Activated T-cell treated with anti-CD3 and anti-CD28 coated beads, Interleukin-2, amount 50 U/mL, for 48 hours (primary cell): ENCODE results near the gene ADAP1.
"Not testable (repeated sequence)": the region's sequence is repeated elsewhere in the genome, so short reads cannot be mapped to it uniquely, and the experiment has no call there.

Experiments used
- DNase-seq, 2 experiments: peaks; one replicate each; pipeline ENCODE4 v3.0.0-alpha.2; 2020

The ADAP1 gene

GRCh38 chr7:875476-876076 lies 78.9 kb downstream of the ADAP1 start:
- no peak for DNase-seq

GRCh38 chr7:875051-875450 lies 79.4 kb downstream of the ADAP1 start:
- DNase-seq = no peak

- DNase-seq = no peak
Observed at GRCh38 chr7:874031-874749, 80.3 kb downstream of the ADAP1 start.

GRCh38 chr7:873367-874002 lies 81.0 kb downstream of the ADAP1 start:
- DNase-seq = peak; percentile 76 to 81

- not testable (repeated sequence) for DNase-seq
Observed at GRCh38 chr7:872685-873084, 81.8 kb downstream of the ADAP1 start.

GRCh38 chr7:871900-872537 lies 82.5 kb downstream of the ADAP1 start:
- DNase-seq = no peak

- DNase-seq = no peak
Observed at GRCh38 chr7:869348-869747, 85.1 kb downstream of the ADAP1 start.

DNA sequence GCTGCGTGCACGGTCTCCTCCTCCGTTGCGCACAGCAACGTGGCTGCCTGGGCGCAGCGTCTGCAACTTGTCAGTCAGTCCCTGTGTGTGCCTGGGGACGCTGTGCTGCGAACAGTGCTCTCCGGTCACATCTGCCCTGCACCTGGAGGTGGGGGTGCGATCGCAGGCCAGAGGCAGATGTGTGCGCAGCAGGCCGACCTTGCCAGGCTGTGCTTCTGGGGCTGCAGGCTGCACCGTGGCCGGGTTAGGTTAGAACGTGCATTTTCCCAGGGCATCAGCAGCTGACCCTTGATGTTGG lies 86.3 kb downstream of the ADAP1 start:
- DNase-seq = no peak

- no peak for DNase-seq
Observed at GRCh38 chr7:867406-868188, 86.9 kb downstream of the ADAP1 start.

DNA sequence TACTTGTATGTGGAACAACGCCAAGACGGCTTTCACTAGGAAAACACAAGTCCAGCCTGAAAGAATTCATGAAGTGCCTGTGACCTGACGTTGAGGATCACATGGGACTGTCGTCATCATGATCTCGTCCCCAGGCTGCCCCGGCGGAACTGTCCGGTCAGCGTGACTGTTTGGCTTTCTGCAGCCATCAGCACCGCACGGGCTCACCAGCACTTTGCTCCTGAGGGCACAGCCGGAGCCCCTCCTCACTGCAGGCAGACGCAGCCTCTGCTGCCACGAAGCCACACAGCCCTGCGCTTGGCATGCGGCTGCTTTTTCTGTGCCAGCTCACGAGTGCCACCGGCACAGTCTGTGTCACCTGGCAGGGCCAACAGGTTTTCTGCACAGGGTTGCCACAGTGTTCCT lies 87.5 kb downstream of the ADAP1 start:
- no peak for DNase-seq

DNA sequence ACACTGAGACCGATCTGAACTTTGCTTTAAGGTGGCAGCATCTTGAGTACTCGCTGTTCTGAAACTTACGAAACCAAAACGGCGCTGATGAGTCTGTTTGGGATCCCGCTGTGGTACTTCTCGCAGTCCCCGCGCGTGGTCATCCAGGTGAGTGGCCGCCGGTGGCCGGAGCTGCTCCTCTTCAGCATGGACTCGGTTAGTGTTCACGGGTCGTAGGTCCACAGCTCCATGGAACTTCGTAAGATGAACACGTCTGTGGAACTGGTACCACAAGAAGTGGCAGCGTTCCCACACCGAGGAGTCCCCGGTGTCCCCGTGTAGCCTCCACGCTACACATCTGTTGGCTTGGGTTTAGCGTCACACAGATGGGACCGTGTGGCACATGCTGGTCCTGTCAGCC lies 88.6 kb downstream of the ADAP1 start:
- DNase-seq = no peak

- no peak for DNase-seq
Observed at GRCh38 chr7:863106-863505, 91.4 kb downstream of the ADAP1 start.

- no peak for DNase-seq
Observed at GRCh38 chr7:862157-862556, 92.3 kb downstream of the ADAP1 start.

DNA sequence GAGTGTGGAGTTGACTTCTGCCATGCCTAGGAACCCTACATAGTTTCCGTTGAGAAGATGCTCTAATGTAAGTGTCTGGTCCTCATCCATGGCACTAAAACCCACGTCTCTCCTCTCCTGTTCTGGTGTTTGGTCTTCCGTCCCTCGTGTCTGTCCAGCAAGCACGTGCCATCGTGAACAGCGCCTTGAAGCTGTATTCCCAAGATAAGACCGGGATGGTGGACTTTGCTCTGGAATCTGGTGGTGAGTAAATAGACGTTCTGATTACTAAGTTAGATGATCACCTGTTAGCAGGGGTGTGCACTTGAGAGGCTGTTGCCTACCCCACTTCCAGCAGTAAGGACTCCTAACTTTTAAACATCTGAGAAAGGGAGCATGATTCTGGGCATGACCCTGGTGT lies 93.3 kb downstream of the ADAP1 start:
- DNase-seq = no peak

- DNase-seq = no peak
Observed at GRCh38 chr7:860149-860548, 94.3 kb downstream of the ADAP1 start.

GRCh38 chr7:859359-860030 lies 95.0 kb downstream of the ADAP1 start:
- DNase-seq = no peak

GRCh38 chr7:857661-858060 lies 96.8 kb downstream of the ADAP1 start:
- DNase-seq = no peak

DNA sequence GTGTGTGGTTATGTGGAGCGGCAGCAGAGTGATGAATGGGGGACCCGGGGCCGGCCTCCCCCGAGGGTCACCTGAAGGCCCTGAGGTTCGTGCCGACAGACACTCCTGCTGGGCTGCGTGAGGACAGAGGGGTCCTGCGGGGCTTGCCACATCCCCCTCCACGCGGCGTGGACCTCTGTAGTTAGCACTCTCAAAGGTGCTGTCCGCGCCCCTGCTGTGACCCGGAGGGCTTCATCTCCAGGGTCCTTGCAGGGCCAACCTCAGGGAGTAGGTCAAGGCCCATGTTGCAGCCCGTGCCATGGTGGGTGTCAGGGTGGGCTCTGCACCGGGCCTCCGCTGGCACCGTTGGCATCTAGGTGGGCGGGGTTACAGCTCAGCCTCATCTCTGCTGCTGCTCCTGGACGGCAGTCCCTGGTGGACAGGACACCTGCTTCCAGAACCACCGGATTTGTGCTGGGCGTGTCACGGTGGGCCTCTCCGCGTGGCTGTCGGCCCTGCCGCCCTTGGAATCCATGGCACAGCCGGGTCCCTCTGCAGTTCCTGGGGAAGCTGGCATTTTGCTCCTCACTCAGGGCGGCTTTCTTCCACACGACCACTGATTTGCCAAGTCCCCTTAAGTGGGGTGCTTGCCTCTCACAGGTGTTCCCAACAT lies 97.9 kb downstream of the ADAP1 start:
- DNase-seq = no peak

DNA sequence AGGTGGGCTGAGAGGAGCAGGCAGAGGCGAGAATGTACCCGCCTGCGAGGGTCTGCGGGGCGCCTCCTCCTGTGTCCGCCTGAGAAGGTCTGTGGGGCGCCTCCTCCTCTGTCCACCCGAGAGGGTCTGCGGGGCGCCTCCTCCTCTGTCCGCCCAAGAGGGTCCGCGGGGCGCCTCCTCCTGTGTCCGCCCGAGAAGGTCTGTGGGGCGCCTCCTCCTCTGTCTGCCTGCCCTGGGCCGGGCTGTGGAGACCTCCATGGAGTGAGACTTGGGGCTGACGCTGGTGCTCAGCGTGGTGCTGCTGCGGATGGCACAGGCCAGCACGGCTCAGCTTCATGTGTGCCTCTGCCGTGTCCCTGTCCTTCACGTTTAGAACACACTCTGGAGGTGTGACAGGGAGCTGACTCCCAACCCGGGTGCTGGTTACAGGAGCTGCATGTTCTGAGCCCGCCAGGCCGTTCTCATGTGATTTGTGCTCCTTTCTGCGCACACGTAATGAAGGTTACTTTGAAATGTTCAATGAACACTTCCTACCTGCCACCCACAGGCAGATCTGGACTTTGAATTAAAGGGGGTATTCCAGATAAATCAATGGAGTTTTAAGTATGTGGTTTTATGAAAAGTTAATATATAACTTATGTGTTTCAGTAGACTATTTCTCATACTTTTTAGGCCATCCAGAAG lies 98.7 kb downstream of the ADAP1 start:
- DNase-seq = no peak

- DNase-seq = no peak
Observed at GRCh38 chr7:854118-854775, 100.2 kb downstream of the ADAP1 start.
